Measurements from ENCODE around the gene LMNB1. TPM values are rescaled to one million over a fixed set of nuclear protein-coding genes. Genes with fewer than 3 reads are reported as not detected.

LMNB1 gene
- total and polyA plus RNA-seq, 2 experiments from 2014 or later, result 20.1 to 269 TPM

DNA sequence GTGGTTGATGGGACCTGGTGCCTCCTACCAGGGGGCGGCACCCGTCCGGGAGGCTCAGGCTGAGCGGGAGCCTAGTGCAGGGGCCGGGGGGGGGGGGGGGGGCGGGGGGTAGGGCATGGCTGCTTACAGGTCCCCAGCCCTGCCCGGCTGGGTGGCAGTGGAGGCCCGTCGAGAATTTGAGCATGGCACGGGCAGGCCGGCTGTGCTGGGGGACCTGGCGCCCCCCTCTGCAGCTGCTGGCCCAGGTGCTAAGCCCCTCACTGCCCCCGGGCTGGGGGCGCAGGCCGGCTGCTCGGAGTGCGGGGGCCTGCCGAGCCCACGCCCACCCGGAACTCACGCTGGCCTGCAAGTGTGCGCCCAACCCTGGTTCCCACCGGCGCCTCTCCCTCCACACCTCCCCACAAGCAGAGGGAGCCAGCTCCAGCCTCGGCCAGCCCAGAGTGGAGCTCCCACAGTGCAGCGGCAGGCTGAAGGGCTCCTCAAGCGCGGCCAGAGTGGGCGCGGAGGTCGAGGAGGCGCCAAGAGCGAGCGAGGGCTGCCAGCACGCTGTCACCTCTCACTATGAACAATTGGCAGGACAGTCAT, 77.7 kb downstream of the LMNB1 start:
- 0 out of 2 replicates have a peak, but pooled peaks cover 7% of the 10 kb centered on the region for H3K36me3 ChIP-seq (ENCODE audit: insufficient read depth)
- H3F3A ChIP-seq (replicated peaks; ENCODE audit: low read depth), result peaks cover 20% of the 10 kb centered on the region; the same call in 1 of the 2 replicates
- no peak for DNase-seq (ENCODE audit: low spot score)
- H3K4me2 ChIP-seq, result no peak overlapping the region
- H3K9me2 ChIP-seq (ENCODE audit: insufficient read depth), result no peaks in the 10 kb centered on the region
- no peak overlapping the region for H3K4me3 Mint-ChIP-seq
- H3K27ac ChIP-seq (ENCODE audit: low read depth), result no peak overlapping the region
- no peak for TF ChIP-seq CREB1 (CRISPR knock-in tag; IDR thresholded peaks at IDR 0.05; ENCODE audit: low read depth)
- TF ChIP-seq, protein P1, sequence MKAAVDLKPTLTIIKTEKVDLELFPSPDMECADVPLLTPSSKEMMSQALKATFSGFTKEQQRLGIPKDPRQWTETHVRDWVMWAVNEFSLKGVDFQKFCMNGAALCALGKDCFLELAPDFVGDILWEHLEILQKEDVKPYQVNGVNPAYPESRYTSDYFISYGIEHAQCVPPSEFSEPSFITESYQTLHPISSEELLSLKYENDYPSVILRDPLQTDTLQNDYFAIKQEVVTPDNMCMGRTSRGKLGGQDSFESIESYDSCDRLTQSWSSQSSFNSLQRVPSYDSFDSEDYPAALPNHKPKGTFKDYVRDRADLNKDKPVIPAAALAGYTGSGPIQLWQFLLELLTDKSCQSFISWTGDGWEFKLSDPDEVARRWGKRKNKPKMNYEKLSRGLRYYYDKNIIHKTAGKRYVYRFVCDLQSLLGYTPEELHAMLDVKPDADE (IDR thresholded peaks at IDR 0.05), result no peak
- no peaks in the 10 kb centered on the region for H3K27me3 ChIP-seq (ENCODE audit: insufficient read depth)
- ATAC-seq, result no peak
- no peak overlapping the region for H3K4me3 ChIP-seq
- H3K4me1 ChIP-seq (ENCODE audit: insufficient read depth), result peaks cover 39% of the 10 kb centered on the region
- H3K79me2 ChIP-seq (replicated peaks; ENCODE audit: insufficient read depth), result no peaks in the 10 kb centered on the region
- no peaks in the 10 kb centered on the region for H4K20me1 ChIP-seq (replicated peaks; ENCODE audit: insufficient read depth)
- H2AFZ ChIP-seq, result no peak overlapping the region
- peaks cover 26% of the 10 kb centered on the region for H3K36me3 Mint-ChIP-seq (ENCODE audit: low read depth)
- H3K4me1 Mint-ChIP-seq, result peaks cover 41% of the 10 kb centered on the region
- H3K9me3 Mint-ChIP-seq, result peaks cover 19% of the 10 kb centered on the region
- H3K27me3 Mint-ChIP-seq (ENCODE audit: insufficient read depth, low read depth, poor library complexity), result peaks cover 11% of the 10 kb centered on the region
- H3K27ac Mint-ChIP-seq, result no peak overlapping the region

- no peak overlapping the region for H3K4me2 ChIP-seq
- Mint-ChIP-seq H3K9me3 (peaks cover 19% of the 10 kb centered on the region), H3K27me3 (ENCODE audit: insufficient read depth, low read depth, poor library complexity) (peaks cover 11% of the 10 kb centered on the region), H3K27ac (no peak overlapping the region), H3K36me3 (ENCODE audit: low read depth) (peaks cover 26% of the 10 kb centered on the region), H3K4me1 (peaks cover 41% of the 10 kb centered on the region), H3K4me3 (no peak overlapping the region)
- ATAC-seq, result no peak
- H3K4me1 ChIP-seq (ENCODE audit: insufficient read depth), result peaks cover 39% of the 10 kb centered on the region
- no peak overlapping the region for H3K4me3 ChIP-seq
- peaks cover 7% of the 10 kb centered on the region; the same call in 1 of the 2 replicates for H3K36me3 ChIP-seq (ENCODE audit: insufficient read depth)
- peaks cover 20% of the 10 kb centered on the region; the same call in 1 of the 2 replicates for H3F3A ChIP-seq (replicated peaks; ENCODE audit: low read depth)
- no peaks in the 10 kb centered on the region for H3K79me2 ChIP-seq (replicated peaks; ENCODE audit: insufficient read depth)
- no peak overlapping the region for H2AFZ ChIP-seq
- H3K9me2 ChIP-seq (ENCODE audit: insufficient read depth), result no peaks in the 10 kb centered on the region
- H3K27me3 ChIP-seq (ENCODE audit: insufficient read depth), result no peaks in the 10 kb centered on the region
- H3K27ac ChIP-seq (ENCODE audit: low read depth), result no peak overlapping the region
- no peak for DNase-seq (ENCODE audit: low spot score)
- no peaks in the 10 kb centered on the region for H4K20me1 ChIP-seq (replicated peaks; ENCODE audit: insufficient read depth)
- TF ChIP-seq EZH2phosphoT487 (IDR thresholded peaks at IDR 0.05; ENCODE audit: unreplicated experiment) (no peak), CTCF (conservative IDR thresholded peaks at IDR 0.05; ENCODE audit: low read depth in 2 of 2) (no peak), CREB1 (CRISPR knock-in tag; IDR thresholded peaks at IDR 0.05; ENCODE audit: low read depth) (no peak), NANOG (IDR thresholded peaks at IDR 0.05; ENCODE audit: borderline replicate concordance) (no peak), EZH2 (IDR thresholded peaks at IDR 0.05; ENCODE audit: low read depth, unreplicated experiment) (no peak), POLR2AphosphoS5 (IDR thresholded peaks at IDR 0.05; ENCODE audit: low read depth) (no peak), ZNF462 (CRISPR knock-in tag; IDR thresholded peaks at IDR 0.05) (no peak), STAT1 (IDR thresholded peaks at IDR 0.05; ENCODE audit: unreplicated experiment) (no peak)
- TF ChIP-seq, protein P1 (IDR thresholded peaks at IDR 0.05), result no peak
These were observed 78.3 kb downstream of the LMNB1 start for GRCh38 chr5:126855266-126855665.

All from GM23338 (cell line).